EH (cell line): Measurements from ENCODE around the gene B4GALT2.

ENCODE experiments used
- DNase-seq: peaks from one replicate; pipeline ENCODE4 v3.0.0-alpha.2; 2015; ENCODE audit warnings: low read depth

Gene B4GALT2

GRCh38 chr1:44029911-44030604 lies 51.0 kb downstream of the B4GALT2 start:
- DNase-seq, result peak; percentile 90

DNA sequence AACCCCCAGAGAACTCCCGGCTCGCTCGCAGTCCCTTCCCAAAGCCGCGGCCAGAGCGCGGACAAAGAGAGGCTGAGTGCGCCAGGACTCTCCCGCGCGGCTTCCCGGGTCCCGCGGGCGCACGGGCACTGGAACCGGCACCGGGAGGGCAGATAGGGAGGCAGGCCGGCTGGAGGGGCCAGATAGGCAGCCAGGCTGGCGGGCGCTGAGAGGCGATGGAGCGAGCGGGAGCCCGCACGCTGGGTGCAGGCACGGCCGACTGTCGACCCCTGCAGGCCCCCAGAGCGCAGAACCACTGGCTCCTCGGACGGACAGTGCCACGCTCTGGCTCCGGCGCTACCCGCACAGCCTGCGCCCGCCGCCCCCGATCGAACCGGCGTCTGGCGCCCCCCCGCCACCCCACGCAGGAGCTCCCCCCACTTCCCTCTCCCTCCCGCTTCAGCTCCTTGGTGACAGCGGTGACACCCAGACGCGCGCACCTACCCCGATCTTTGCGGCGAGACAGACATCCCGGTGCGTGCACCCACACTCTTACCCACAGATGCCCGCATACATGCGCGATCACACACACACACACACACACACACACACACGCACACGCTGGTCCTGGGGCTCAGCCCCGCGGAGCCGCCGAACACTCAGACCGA lies 51.7 kb downstream of the B4GALT2 start:
- DNase-seq, result peak; percentile 60

DNA sequence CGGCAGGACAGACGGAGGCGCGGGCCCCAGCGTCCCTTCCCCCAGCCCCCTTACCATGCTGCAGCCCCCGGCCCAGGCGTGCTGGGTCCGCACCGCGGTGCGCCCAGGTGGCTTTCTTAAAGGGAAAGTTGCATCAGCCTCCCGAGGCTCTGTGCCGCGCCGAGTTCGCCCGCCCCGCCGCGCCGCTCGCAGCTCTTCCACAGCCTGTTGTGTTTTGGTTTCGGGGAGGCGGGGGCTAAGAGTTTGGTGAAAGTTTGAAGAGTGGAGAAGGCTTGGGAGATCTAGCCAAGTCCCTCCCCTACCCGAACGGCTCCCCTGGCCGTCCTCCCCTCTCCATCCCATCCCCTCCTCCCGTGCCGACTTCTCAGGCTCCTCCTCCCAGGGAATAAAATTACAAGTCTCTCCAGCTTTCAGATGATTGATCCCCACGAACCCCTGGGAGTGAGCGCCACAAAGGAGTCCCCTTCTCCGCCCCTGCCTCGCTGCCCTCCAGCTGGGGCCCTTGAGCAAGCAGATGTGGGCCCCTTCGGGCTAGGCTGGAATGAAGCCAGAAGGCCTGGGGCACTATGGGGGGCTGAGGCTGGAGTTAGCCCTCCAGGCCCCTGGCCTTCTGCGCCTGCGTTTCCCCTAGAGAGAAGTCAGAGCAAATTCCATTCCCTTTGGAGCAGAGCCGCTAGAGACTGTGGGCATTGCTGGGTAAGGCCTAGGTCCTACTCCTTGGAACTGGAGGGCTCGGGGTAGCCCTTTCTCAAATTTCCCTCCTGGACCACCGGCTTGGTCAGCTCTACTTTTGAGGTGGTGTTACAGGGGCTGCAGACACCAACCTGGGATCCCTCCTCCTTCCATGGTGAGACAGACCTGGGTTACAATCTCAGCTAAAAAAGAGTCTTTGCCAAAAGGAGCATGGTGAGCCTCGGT lies 52.5 kb downstream of the B4GALT2 start, which contains the start of gene SLC6A9:
Gene SLC6A9 (minus strand): TSS at position 211 of the 918 bp plus-strand sequence. CDS start 7,185 bp downstream, outside the sequence.
- peak; percentile 91 for DNase-seq

- DNase-seq, result no peak
Measured at GRCh38 chr1:44032170-44032790, 53.3 kb downstream of the B4GALT2 start.

DNA sequence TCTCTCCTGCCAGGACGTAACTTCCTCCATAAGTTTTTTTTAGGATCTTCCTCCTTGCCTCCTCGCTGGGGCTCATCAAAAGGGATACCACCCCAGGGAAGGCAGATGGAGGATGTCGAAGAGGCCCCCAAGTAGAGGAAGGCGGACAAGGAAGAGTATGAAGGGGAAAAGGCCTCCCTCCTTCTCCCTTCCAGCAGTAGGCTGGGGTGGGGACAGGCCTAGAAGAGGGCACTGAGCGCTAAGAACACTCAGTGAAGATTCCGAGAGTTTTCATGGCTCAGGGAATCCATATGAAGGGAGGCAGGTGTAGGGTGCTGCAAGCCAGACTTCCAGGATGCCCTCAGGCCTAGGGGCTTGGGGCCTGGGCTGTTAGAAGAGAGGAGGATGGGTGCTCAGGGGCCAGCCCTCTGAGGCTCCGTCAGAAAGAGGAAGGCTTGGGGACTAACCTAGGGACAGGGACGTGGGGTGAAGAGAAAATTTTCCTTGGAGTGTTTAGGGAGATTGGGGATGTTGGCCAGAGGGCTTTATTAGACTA lies 54.1 kb downstream of the B4GALT2 start:
- no peak for DNase-seq

DNA sequence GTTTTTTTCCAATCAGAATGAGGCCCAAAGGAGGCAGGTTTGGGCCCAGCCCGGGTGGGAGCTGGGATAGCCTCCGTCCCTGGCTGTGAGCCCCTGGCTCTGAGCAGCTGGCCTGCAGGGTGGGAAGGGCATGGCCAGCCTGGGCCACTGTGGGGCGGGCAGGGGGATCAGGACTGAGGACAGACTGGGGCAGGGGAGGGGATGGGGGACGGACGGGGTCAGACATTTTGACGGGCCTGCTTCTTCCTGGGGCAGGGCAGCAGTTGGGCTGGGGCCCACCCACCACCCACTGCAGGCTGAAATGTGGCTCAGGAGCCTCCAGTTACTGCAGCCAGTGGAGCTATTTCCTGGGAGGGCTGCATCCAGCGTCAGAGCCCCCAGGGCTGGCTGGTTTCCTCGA lies 54.7 kb downstream of the B4GALT2 start:
- DNase-seq, result no peak

GRCh38 chr1:44034423-44034822 lies 55.4 kb downstream of the B4GALT2 start:
- DNase-seq, result no peak

- DNase-seq, result no peak
Measured at GRCh38 chr1:44034976-44035716, 56.1 kb downstream of the B4GALT2 start.

- peak; percentile 31 for DNase-seq
Measured at GRCh38 chr1:44035726-44036408, 56.9 kb downstream of the B4GALT2 start.

DNA sequence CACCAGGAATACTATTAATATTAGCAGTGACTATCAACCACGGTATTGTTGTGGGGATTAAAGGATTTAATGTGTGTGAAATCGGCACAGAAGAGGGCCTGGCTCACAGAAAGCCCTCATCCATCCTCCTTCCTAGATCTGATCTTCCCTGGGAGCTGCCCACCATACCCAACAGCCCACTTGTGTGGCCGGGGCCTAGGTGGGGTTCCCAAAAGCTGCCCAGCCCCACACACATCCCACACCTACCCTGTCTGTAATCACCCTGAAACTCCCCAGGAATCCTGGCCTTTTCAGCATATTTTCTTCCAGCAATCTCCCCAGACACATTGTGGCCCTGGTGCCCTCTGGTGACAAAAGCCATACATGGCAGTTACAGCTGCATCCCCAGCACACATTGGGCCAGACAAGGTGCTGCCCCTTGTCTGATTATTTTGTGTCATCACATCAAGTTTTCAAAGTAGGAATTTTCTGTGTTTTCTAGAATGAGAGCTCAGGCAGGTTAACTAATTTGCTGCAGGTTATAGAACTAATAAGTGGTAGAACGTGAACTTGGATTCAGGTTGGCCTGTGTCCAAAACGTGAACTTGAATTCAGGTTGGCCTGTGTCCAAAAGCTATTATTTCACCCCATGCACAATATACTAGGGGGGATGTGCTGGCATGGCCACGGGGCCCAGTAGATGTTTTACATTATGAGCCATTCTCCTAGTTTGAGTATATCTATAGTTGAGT lies 57.6 kb downstream of the B4GALT2 start:
- peak; percentile 82 for DNase-seq

- no peak for DNase-seq
Measured at GRCh38 chr1:44037154-44037553, 58.1 kb downstream of the B4GALT2 start.

DNA sequence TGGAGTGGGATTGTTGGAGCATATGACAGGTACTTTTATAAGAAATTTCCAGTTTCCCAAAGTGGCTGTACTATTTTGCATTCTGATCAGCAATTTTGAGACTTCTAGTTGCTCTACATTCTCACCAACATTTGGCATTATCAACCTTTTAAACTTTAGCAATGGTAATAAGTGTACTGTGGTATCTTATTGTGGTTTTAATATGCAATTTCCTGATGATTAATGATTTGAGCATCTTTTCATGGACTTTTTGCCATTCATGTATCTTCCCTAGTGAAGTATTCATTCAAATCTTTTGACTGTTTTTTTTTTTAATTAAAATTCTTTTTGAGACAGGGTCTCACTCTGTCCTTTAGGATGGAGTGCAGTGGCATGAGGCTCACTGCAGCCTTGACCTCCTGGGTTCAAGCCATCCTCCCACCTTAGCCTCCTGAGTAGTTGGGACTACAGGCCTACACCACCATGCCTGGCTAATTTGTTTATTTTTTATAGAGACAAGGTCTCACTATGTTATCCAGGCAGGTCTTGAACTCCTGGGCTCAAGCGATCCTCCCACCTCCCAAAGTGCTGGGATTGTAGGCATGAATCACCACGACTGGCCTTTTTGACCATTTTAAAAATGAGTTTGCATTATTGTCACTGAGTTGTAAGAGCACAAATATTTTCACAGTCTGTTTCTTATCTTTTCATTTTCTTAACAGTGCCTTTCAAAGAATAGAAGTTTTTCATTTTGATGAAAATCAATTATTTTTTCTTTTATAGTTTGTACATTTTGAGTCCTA lies 60.1 kb downstream of the B4GALT2 start:
- peak; percentile 79 for DNase-seq

DNA sequence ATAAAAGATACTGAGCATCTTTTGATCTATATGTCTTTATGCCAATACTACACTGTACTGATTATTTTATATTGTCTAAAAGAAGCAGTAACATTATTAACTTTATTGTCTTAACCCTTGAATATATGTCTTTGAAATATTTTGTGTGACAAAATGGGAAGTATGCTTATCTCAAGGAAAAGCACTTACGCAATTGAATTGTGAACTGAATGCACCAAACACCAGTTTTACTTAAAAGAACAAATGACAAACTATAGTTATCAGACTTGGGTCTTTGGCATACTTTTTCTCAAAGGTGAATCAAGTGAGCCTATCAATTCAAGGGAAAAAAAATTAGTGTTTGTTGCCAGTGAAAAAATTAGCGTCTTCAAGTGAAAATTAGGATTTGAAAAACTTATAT lies 61.4 kb downstream of the B4GALT2 start:
- DNase-seq, result no peak
